ENCODE results near the gene IMPA2.
"Not testable (repeated sequence)": the region's sequence is repeated elsewhere in the genome, so short reads cannot be mapped to it uniquely, and the experiment has no call there.

Gene IMPA2

GRCh38 chr18:11969904-11970835 is 11.1 kb upstream of the IMPA2 start:
- H3K4me1 ChIP-seq, result no peaks in the 10 kb centered on the region
- H3K36me3 ChIP-seq, result no peaks in the 10 kb centered on the region
- no peak overlapping the region for H3K4me3 ChIP-seq
- no peak for DNase-seq
- no peak overlapping the region for H3K27ac ChIP-seq
- no peaks in the 10 kb centered on the region for H3K27me3 ChIP-seq
- TF ChIP-seq, protein P1, sequence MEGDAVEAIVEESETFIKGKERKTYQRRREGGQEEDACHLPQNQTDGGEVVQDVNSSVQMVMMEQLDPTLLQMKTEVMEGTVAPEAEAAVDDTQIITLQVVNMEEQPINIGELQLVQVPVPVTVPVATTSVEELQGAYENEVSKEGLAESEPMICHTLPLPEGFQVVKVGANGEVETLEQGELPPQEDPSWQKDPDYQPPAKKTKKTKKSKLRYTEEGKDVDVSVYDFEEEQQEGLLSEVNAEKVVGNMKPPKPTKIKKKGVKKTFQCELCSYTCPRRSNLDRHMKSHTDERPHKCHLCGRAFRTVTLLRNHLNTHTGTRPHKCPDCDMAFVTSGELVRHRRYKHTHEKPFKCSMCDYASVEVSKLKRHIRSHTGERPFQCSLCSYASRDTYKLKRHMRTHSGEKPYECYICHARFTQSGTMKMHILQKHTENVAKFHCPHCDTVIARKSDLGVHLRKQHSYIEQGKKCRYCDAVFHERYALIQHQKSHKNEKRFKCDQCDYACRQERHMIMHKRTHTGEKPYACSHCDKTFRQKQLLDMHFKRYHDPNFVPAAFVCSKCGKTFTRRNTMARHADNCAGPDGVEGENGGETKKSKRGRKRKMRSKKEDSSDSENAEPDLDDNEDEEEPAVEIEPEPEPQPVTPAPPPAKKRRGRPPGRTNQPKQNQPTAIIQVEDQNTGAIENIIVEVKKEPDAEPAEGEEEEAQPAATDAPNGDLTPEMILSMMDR (IDR thresholded peaks at IDR 0.05), result no peak
- no peaks in the 10 kb centered on the region for H3K9me3 ChIP-seq
- intact Hi-C loops (cut with DNase I; ENCODE audit: low total_unique reads), result no loop called here

DNA sequence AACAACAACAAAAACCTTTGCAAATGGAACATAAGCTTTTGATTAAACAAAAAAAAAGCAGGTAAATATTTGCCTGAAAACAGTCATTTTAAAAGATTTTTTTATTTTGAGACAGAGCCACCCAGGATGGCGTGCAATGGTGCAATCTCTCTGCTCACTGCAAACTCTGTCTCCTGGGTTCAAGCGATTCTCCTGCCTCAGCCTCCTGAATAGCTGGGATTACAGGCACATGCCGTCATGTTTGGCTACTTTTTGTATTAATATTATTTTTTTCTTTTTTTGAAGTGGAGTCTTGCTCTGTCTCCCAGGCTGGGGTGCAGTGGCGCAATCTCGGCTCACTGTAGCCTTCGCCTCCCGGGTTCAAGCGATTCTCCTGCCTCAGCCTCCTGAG is 10.5 kb upstream of the IMPA2 start:
- H3K27me3 ChIP-seq; intact Hi-C loops (cut with DNase I; ENCODE audit: low total_unique reads); H3K9me3 ChIP-seq; DNase-seq; H3K4me3 ChIP-seq; H3K27ac ChIP-seq; H3K36me3 ChIP-seq; H3K4me1 ChIP-seq: not testable (repeated sequence)

DNA sequence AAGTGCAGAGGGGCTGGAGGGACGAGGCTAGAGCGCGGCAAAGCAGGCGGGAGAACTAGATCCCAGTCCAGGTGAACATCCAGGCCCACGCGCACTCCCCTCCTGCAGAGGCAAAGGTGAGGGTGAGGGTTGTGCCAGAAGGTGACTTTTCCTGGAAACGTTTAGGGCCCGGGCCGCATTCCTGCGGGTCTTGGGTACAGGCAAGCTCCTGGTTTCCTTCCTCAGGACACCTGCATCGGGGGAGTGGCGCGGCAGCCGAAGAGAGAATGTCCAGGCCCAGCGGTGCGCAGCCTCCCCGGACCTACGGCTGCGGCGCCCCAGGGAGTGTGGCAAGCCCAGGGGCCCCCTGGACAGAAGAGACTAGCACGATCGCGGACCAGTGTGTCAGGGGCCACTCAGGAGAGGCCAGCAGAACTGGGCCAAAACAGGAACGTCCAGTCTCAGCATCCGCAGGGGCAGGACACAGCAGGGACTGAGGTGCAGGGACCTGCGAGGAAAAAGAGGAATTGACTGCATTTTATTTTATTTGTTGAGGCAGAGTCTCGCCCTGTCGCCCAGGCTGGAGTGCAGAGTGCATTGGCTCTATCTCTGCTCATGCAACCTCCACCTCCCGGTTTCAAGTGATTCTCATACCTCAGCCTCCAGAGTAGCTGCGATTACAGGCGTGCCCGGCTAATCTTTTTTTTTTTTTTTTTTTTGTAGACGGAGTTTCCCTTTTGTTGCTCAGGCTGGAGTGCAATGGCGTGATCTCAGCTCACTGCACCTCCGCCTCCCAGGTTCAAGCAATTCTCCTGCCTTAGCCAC is 8.7 kb upstream of the IMPA2 start:
- intact Hi-C loops (cut with DNase I; ENCODE audit: low total_unique reads), result no loop called here
- DNase-seq, result no peak
- no peak overlapping the region for H3K4me3 ChIP-seq

DNA sequence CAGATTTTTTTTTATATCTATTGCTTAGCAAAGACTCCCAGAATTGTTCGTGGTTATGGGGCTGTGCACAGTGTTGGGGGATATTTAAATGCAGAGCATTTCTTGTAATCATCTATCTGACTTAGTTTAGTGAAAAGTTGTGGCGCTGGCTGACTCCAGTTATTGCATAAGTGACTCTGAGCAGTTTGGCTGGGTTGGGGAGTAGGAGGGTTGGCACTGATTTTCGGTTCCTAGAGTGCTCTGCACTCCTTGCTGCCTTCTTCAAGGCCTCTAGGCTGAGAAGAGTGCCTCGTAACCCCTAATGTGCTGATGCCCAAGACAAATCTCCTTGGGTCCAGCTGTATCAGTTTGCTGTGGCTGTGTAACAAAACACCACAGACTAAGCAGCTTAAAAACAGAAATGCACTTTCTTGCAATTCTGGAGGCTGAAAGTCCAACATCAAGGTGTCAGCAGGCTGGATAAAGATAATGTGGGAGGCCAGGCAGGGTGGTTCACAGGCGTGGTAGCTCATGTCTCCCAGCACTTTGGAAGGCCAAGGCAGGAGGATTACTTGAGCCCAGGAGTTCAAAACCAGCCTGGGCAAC is 6.5 kb upstream of the IMPA2 start:
- intact Hi-C loops (cut with DNase I; ENCODE audit: low total_unique reads), result no loop called here
- no peaks in the 10 kb centered on the region for H3K27me3 ChIP-seq
- peaks cover under 1 to 4% (median 3%) of the 10 kb centered on the region in 4 donors for H3K4me1 ChIP-seq
- no peak for DNase-seq
- no peak overlapping the region for H3K4me3 ChIP-seq
- H3K36me3 ChIP-seq, result no peaks in the 10 kb centered on the region
- TF ChIP-seq, protein P1 (IDR thresholded peaks at IDR 0.05), result no peak
- H3K27ac ChIP-seq, result no peak overlapping the region
- no peaks in the 10 kb centered on the region for H3K9me3 ChIP-seq

More for the DNA sequence above, 8.7 kb upstream of the IMPA2 start:
- no peaks in the 10 kb centered on the region for H3K27me3 ChIP-seq
- no peaks in the 10 kb centered on the region for H3K9me3 ChIP-seq
- H3K4me1 ChIP-seq, result no peaks in the 10 kb centered on the region
- H3K27ac ChIP-seq, result no peak overlapping the region
- TF ChIP-seq, protein P1 (IDR thresholded peaks at IDR 0.05), result no peak
- H3K36me3 ChIP-seq, result no peaks in the 10 kb centered on the region

DNA sequence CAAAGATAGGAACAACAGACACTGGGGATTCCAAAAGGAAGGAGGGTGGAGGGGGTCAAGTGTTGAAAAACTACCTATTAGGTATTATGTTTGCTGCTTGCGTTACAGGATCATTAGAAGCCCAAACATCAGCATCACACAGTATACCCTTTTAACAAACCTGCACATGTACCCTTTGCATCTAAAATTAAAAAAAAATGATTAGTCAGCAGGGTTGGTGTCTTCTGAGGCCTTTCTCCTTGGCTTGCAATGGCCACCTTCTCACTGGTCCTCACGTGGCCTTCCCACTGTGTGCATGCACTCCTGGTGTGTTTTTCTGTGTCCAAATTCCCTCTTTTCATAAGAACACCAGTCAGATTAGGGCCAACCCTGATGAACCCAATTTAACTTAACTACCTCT is 5.6 kb upstream of the IMPA2 start:
- TF ChIP-seq, protein P1 (IDR thresholded peaks at IDR 0.05), result no peak
- Histone ChIP-seq H3K9me3 (no peaks in the 10 kb centered on the region), H3K27me3 (no peaks in the 10 kb centered on the region), H3K27ac (no peak overlapping the region), H3K4me1 (peaks cover 3 to 8% (median 5%) of the 10 kb centered on the region in 4 donors), H3K36me3 (no peaks in the 10 kb centered on the region), H3K4me3 (no peak overlapping the region)
- DNase-seq, result no peak
- intact Hi-C loops (cut with DNase I; ENCODE audit: low total_unique reads), result no loop called here
